ENCODE data around the gene FBXO24. TPM values are rescaled to one million over a fixed set of nuclear protein-coding genes. Genes with fewer than 3 reads are reported as not detected.

The FBXO24 gene
- total and polyA plus RNA-seq, 9 donors, result 0.80 to 2.2 (median 1.5) TPM

DNA sequence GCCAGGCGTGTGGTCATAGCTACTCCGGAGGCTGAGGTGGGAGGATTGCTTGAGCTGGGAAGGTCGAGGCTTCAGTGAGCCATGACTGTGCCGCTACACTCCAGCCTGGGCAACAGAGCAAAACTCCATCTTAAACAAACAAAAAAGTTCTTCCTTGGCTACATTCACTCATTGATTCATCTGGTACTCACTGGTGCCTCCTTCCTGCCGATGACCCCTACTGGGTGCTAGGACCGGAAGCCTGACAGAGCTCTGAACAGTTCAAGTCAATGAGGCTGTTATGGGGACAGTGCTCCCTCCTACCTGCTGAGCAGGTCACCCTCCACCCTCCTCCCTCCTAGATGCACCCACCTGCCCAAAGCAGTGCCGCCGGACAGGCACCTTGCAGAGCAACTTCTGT is 21.0 kb downstream of the FBXO24 start:
- Histone ChIP-seq H3K27me3 (ENCODE audit: control insufficient read depth, insufficient read depth, low read length) (peaks cover 19% of the 10 kb centered on the region), H3K4me3 (ENCODE audit: low read length) (no peak overlapping the region), H3K27ac (ENCODE audit: low read length) (no peak overlapping the region), H3K36me3 (ENCODE audit: control insufficient read depth, insufficient read depth, low read length) (peaks cover 13% of the 10 kb centered on the region), H3K9me3 (replicated peaks; ENCODE audit: control insufficient read depth, low read depth, low read length) (no peaks in the 10 kb centered on the region), H3K4me1 (ENCODE audit: control insufficient read depth, insufficient read depth, low read length) (peaks cover 30% of the 10 kb centered on the region)
- WGBS (ENCODE audit: insufficient coverage), result 88% methylated on average over 4 of the region's 8 CpGs
- no peak for DNase-seq

DNA sequence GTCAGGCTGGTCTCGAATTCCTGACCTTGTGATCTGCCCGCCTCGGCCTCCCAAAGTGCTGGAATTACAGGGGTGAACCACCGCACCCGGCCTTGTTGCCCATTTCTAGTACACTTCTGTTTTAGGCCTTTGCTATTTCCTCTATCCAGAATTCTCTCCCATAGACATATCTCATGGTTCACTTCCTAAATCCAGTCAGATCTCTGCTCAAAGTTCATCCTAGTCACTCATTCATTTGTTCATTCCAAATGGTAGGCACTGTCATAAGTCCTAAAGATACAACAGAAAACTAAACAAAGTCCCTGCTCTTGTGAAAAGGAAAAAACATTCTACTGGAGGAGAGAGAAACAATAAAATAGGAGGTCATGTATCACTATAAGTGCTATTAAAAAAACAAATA is 23.8 kb downstream of the FBXO24 start:
- no peak for DNase-seq
- H3K27ac ChIP-seq (ENCODE audit: low read length), result no peak overlapping the region
- peaks cover 18% of the 10 kb centered on the region for H3K36me3 ChIP-seq (ENCODE audit: control insufficient read depth, insufficient read depth, low read length)
- 95% methylated on average over 5 of the region's 5 CpGs for WGBS (ENCODE audit: insufficient coverage)
- peaks cover 22% of the 10 kb centered on the region for H3K4me1 ChIP-seq (ENCODE audit: control insufficient read depth, insufficient read depth, low read length)
- no peak overlapping the region for H3K4me3 ChIP-seq (ENCODE audit: low read length)
- H3K27me3 ChIP-seq (ENCODE audit: control insufficient read depth, insufficient read depth, low read length), result peaks cover 14% of the 10 kb centered on the region
- no peaks in the 10 kb centered on the region for H3K9me3 ChIP-seq (replicated peaks; ENCODE audit: control insufficient read depth, low read depth, low read length)

- under 1% methylated on average over 61 of the region's 61 CpGs for WGBS (ENCODE audit: insufficient coverage)
- Histone ChIP-seq H3K9me3 (replicated peaks; ENCODE audit: control insufficient read depth, low read depth, low read length) (no peaks in the 10 kb centered on the region), H3K4me3 (ENCODE audit: low read length) (peak within 1 kb of the TSS; percentile 88), H3K27me3 (ENCODE audit: control insufficient read depth, insufficient read depth, low read length) (no peaks in the 10 kb centered on the region), H3K36me3 (ENCODE audit: control insufficient read depth, insufficient read depth, low read length) (peaks cover 12% of the 10 kb centered on the region), H3K27ac (ENCODE audit: low read length) (peak within 1 kb of the TSS; percentile 94), H3K4me1 (ENCODE audit: control insufficient read depth, insufficient read depth, low read length) (peaks cover 10% of the 10 kb centered on the region)
- peak; percentile 100 for DNase-seq
Observed at GRCh38 chr7:100611983-100612729, 26.0 kb downstream of the FBXO24 start, which contains the start of gene MOSPD3. Gene MOSPD3, plus strand, starts transcription at chr7:100612540. Its CDS starts 252 bp downstream, at chr7:100612792.

DNA sequence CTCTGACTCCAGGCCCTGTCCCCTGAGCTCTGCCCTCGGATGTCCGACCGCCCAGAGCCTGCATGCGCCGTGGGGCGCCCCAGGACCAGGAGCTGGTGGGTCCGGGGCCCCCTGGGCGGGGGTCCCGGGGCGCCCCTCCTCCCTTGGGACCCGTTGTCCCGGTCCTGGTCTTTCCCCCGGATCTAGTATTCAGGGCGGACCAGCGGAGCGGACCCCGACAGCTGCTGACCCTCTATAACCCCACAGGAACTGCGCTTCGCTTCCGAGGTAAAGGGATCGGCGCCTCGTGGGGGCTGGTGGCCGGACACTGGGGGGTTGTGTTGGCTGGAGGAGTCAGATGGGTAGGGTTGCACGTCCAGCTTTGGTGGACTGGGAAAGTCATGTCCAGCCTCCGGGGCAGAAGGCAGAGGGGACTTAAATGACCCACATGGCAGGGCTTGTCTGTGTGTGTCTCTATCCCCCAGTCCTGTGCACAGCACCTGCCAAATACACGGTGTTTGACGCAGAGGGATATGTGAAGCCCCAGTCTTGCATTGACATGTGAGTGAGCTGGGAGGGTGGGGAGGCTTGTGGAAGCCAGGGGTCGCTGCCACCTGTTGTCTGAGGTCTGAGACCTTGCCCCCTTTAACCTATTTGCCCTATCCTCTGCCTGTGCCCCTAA is 26.7 kb downstream of the FBXO24 start:
- H3K36me3 ChIP-seq (ENCODE audit: control insufficient read depth, insufficient read depth, low read length), result peaks cover 9% of the 10 kb centered on the region
- WGBS (ENCODE audit: insufficient coverage), result 1% methylated on average over 15 of the region's 29 CpGs
- peak; percentile 51 for DNase-seq
- peaks cover 10% of the 10 kb centered on the region for H3K4me1 ChIP-seq (ENCODE audit: control insufficient read depth, insufficient read depth, low read length)
- H3K9me3 ChIP-seq (replicated peaks; ENCODE audit: control insufficient read depth, low read depth, low read length), result no peaks in the 10 kb centered on the region
- peak overlapping the region; percentile 88 for H3K4me3 ChIP-seq (ENCODE audit: low read length)
- peak overlapping the region; percentile 52 for H3K27ac ChIP-seq (ENCODE audit: low read length)
- H3K27me3 ChIP-seq (ENCODE audit: control insufficient read depth, insufficient read depth, low read length), result no peaks in the 10 kb centered on the region

DNA sequence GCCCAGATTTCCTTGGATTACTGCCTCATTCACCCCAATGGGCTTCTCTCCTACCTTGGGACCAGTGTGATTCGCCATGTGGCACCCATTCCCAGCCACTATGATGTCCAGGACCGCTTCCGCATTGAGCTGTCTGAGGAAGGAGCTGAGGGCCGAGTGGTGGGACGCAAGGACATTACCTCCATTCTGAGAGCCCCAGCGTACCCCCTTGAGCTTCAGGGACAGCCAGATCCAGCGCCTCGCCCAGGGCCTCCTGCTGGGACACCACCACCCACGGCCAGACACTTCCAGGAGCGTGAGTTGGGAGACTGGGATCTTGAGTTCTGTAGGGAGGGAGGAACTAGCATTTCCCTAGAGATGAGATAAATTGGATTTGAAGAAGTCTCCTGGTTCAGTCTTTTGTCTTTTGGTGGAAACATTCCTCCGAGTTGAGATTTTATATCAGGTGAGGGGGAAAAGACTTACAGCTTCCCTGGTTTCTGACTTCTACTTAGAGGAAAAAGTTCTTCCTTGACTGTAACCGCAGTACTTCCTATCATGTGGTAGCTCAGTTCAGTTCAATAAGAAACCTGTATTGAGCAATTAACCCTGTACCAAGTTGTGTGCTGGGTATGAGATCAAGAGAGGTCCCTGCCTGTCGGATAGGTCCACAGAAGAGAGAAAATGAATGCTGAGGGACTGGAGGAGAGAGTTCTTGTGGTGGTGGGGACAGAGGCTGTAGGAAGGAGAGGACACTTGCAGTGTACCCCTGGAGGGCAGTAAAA is 27.5 kb downstream of the FBXO24 start:
- Histone ChIP-seq H3K9me3 (replicated peaks; ENCODE audit: control insufficient read depth, low read depth, low read length) (no peaks in the 10 kb centered on the region), H3K27me3 (ENCODE audit: control insufficient read depth, insufficient read depth, low read length) (no peaks in the 10 kb centered on the region), H3K4me1 (ENCODE audit: control insufficient read depth, insufficient read depth, low read length) (peaks cover 10% of the 10 kb centered on the region), H3K4me3 (ENCODE audit: low read length) (no peak overlapping the region), H3K27ac (ENCODE audit: low read length) (no peak overlapping the region), H3K36me3 (ENCODE audit: control insufficient read depth, insufficient read depth, low read length) (peaks cover 9% of the 10 kb centered on the region)
- WGBS (ENCODE audit: insufficient coverage), result 97% methylated on average over 5 of the region's 13 CpGs
- DNase-seq, result no peak

GRCh38 chr7:100614308-100614861 is 28.3 kb downstream of the FBXO24 start:
- peaks cover 10% of the 10 kb centered on the region for H3K4me1 ChIP-seq (ENCODE audit: control insufficient read depth, insufficient read depth, low read length)
- no peaks in the 10 kb centered on the region for H3K9me3 ChIP-seq (replicated peaks; ENCODE audit: control insufficient read depth, low read depth, low read length)
- H3K36me3 ChIP-seq (ENCODE audit: control insufficient read depth, insufficient read depth, low read length), result peaks cover 9% of the 10 kb centered on the region
- no peak overlapping the region for H3K4me3 ChIP-seq (ENCODE audit: low read length)
- no peaks in the 10 kb centered on the region for H3K27me3 ChIP-seq (ENCODE audit: control insufficient read depth, insufficient read depth, low read length)
- WGBS (ENCODE audit: insufficient coverage), result 100% methylated on average over 1 of the region's 6 CpGs
- no peak overlapping the region for H3K27ac ChIP-seq (ENCODE audit: low read length)
- DNase-seq, result no peak

GRCh38 chr7:100620239-100620638 is 34.1 kb downstream of the FBXO24 start:
- 93% methylated on average over 3 of the region's 6 CpGs for WGBS (ENCODE audit: insufficient coverage)
- Histone ChIP-seq H3K4me1 (ENCODE audit: control insufficient read depth, insufficient read depth, low read length) (no peaks in the 10 kb centered on the region), H3K9me3 (replicated peaks; ENCODE audit: control insufficient read depth, low read depth, low read length) (no peaks in the 10 kb centered on the region), H3K27ac (ENCODE audit: low read length) (no peak overlapping the region), H3K4me3 (ENCODE audit: low read length) (no peak overlapping the region), H3K36me3 (ENCODE audit: control insufficient read depth, insufficient read depth, low read length) (peaks cover 15% of the 10 kb centered on the region), H3K27me3 (ENCODE audit: control insufficient read depth, insufficient read depth, low read length) (no peaks in the 10 kb centered on the region)
- no peak for DNase-seq

- no peak overlapping the region for H3K27ac ChIP-seq (ENCODE audit: low read length)
- H3K4me1 ChIP-seq (ENCODE audit: control insufficient read depth, insufficient read depth, low read length), result no peaks in the 10 kb centered on the region
- 90% methylated on average over 13 of the region's 23 CpGs for WGBS (ENCODE audit: insufficient coverage)
- H3K9me3 ChIP-seq (replicated peaks; ENCODE audit: control insufficient read depth, low read depth, low read length), result no peaks in the 10 kb centered on the region
- no peaks in the 10 kb centered on the region for H3K27me3 ChIP-seq (ENCODE audit: control insufficient read depth, insufficient read depth, low read length)
- no peak for DNase-seq
- no peak overlapping the region for H3K4me3 ChIP-seq (ENCODE audit: low read length)
- H3K36me3 ChIP-seq (ENCODE audit: control insufficient read depth, insufficient read depth, low read length), result peaks cover 11% of the 10 kb centered on the region
Observed at GRCh38 chr7:100620804-100621203, 34.7 kb downstream of the FBXO24 start.

DNA sequence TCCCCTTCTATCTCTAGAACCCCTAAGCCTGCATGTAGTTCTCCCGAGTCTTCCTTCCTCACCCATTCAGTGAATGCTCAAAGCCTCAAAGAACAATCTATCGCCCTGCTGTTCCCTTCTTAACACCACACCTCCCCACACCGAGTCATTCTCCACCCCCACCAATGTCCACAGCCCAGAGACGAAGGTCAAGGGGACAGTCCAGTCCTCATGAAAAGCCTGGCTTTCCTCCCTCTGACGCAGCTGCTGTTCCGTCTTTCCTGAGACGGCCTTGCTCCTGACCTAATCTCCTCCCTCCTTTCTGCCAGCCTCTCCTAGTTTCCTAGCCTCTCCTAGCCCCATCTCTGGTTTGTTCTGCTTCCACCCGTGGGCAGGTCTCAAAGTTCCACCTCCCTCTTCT is 35.4 kb downstream of the FBXO24 start:
- no peaks in the 10 kb centered on the region for H3K9me3 ChIP-seq (replicated peaks; ENCODE audit: control insufficient read depth, low read depth, low read length)
- H3K27me3 ChIP-seq (ENCODE audit: control insufficient read depth, insufficient read depth, low read length), result no peaks in the 10 kb centered on the region
- no peak overlapping the region for H3K4me3 ChIP-seq (ENCODE audit: low read length)
- no peak for DNase-seq
- peaks cover 6% of the 10 kb centered on the region for H3K4me1 ChIP-seq (ENCODE audit: control insufficient read depth, insufficient read depth, low read length)
- 60% methylated on average over 8 of the region's 8 CpGs for WGBS (ENCODE audit: insufficient coverage)
- H3K27ac ChIP-seq (ENCODE audit: low read length), result no peak overlapping the region
- peaks cover 11% of the 10 kb centered on the region for H3K36me3 ChIP-seq (ENCODE audit: control insufficient read depth, insufficient read depth, low read length)

All from muscle of leg (tissue), 11 donors.